HepG2 (cell line): ENCODE results near the gene EMC10. TPM values are rescaled to one million over a fixed set of nuclear protein-coding genes. Genes with fewer than 3 reads are reported as not detected.

Experiments
- ATAC-seq: fragments of 200-7000 bp; cut with Tn5 transposase; 3 replicates; pipeline ENCODE4 v1.9.1; 2020; ENCODE audit warnings: mild to moderate bottlenecking, moderate library complexity
- BruUV-seq: library from RNA; stranded (reverse); fragments of 400-500 nt; replicated peaks from 2 replicates; lab custom pipeline; 2021; lab: Mats Ljungman, UMichigan
- CTCF ChIA-PET: fragments of 300-600 bp; formaldehyde crosslinking; extraction: SDS; loops from one replicate; lab custom pipeline; 2021; ENCODE audit warnings: low total read pairs, inconsistent platforms, low intra/inter-chr PET ratio; lab: Yijun Ruan, JAX
- POLR2A ChIA-PET: fragments of 350-600 bp; sonication (Branson Sonifier 250); formaldehyde crosslinking; loops from one replicate; lab custom pipeline; 2020; ENCODE audit warnings: antibody characterized with exemption, inconsistent platforms; lab: Yijun Ruan, JAX
- DNase-seq: peaks from one replicate; pipeline ENCODE4 v3.0.0-alpha.2; 2015; ENCODE audit warnings: low spot score
- FAIRE-seq: peaks from 3 replicates; lab custom pipeline; 2011; peaks lifted over from hg19 to GRCh38; lab: Jason Lieb, UNC
- H2AFZ ChIP-seq: one replicate; pipeline ENCODE4 v1.6.1; 2011; ENCODE audit warnings: low read length, inconsistent platforms
- H3K27ac ChIP-seq: fragments of 300-600 bp; 3 replicates; pipeline ENCODE4 v1.8.0; 2011; ENCODE audit warnings: mixed run types, mild to moderate bottlenecking, mixed read lengths, low read length, inconsistent platforms; ENCODE audit not compliant: insufficient read depth; ENCODE audit errors: extremely low read length
- H3K27me3 ChIP-seq, 2 experiments: fragments of 200-600 bp in 1 of 2; 2 replicates in 1 of 2; 3 replicates in 1 of 2; pipeline versions ENCODE4 v1.6.0 to v1.8.0; 2011; ENCODE audit warnings: low read length in 2 of 2, mild to moderate bottlenecking in 2 of 2, moderate library complexity in 2 of 2, inconsistent platforms in 1 of 2; ENCODE audit not compliant: insufficient read depth in 2 of 2, control insufficient read depth in 1 of 2
- H3K36me3 ChIP-seq, 2 experiments: fragments of 200-600 bp in 1 of 2; replicated peaks in 1 of 2; 2 replicates in 1 of 2; 3 replicates in 1 of 2; pipeline versions ENCODE4 v1.5.1 to v1.8.0; 2011; ENCODE audit warnings: low read length in 2 of 2, inconsistent platforms in 1 of 2; ENCODE audit not compliant: insufficient read depth in 2 of 2, control insufficient read depth in 1 of 2
- H3K4me1 ChIP-seq: 2 replicates; pipeline ENCODE4 v1.5.1; 2012; ENCODE audit warnings: low read length, inconsistent platforms; ENCODE audit not compliant: insufficient read depth
- H3K4me2 ChIP-seq: 2 replicates; pipeline ENCODE4 v1.6.0; 2011; ENCODE audit warnings: low read depth, low read length, inconsistent platforms
- H3K4me3 ChIP-seq, 3 experiments: fragments of 200-600 bp in 1 of 3; sonication (generic), shearing (Covaris generic) in 1 of 3; replicated peaks in 1 of 3; 2 replicates each; pipeline ENCODE4 v1.5.1; 2011 to 2016; ENCODE audit warnings: low read length in 3 of 3, inconsistent platforms in 2 of 3, low read depth in 2 of 3, mild to moderate bottlenecking in 2 of 3, control low read depth in 1 of 3, mixed read lengths in 1 of 3; ENCODE audit not compliant: insufficient read depth in 1 of 3
- H3K79me2 ChIP-seq: one replicate; pipeline ENCODE4 v1.6.1; 2011; ENCODE audit warnings: low read length, inconsistent platforms; ENCODE audit not compliant: insufficient read depth
- H3K9ac ChIP-seq: 2 replicates; pipeline ENCODE4 v1.6.0; 2011; ENCODE audit warnings: mild to moderate bottlenecking, low read depth, low read length, inconsistent platforms; ENCODE audit not compliant: insufficient read depth
- H3K9me3 ChIP-seq: 2 replicates; pipeline ENCODE4 v1.5.1; 2012; ENCODE audit warnings: mild to moderate bottlenecking, low read length
- H4K20me1 ChIP-seq: 2 replicates; pipeline ENCODE4 v1.6.0; 2011; ENCODE audit warnings: inconsistent platforms, mild to moderate bottlenecking, low read length, moderate library complexity; ENCODE audit not compliant: insufficient read depth
- ZFP1 ChIP-seq: IDR thresholded peaks from 2 replicates; pipeline ENCODE4 v1.6.1; 2016
- ZNF777 ChIP-seq: sonication (generic); formaldehyde crosslinking; IDR thresholded peaks from 2 replicates; pipeline ENCODE4 v1.4.0; 2020; ENCODE audit warnings: missing genetic modification reagents
- ZNF790 ChIP-seq: sonication (generic); formaldehyde crosslinking; IDR thresholded peaks from 2 replicates; pipeline ENCODE4 v1.8.0; 2022; ENCODE audit warnings: missing genetic modification reagents, mild to moderate bottlenecking, borderline replicate concordance
- ZSCAN21 ChIP-seq: sonication (generic); formaldehyde crosslinking; IDR thresholded peaks from 2 replicates; pipeline ENCODE4 v1.8.0; 2022; ENCODE audit warnings: mild to moderate bottlenecking, missing genetic modification reagents, moderate library complexity, borderline replicate concordance
- WGBS: methylation state at CpG from one replicate; pipeline ENCODE4 v1.1.6; 2017; ENCODE audit warnings: low lambda C conversion rate; 5-methylcytosine and 5-hydroxymethylcytosine counted together
- in situ Hi-C: cut with HindIII; loops from 2 replicates; pipeline ENCODE4 v1.10.0; 2017; ENCODE audit warnings: low pct_unique_long_range_greater_than_20kb; ENCODE audit not compliant: extremely low pct_ligation_motif_present
- intact Hi-C: fragments of 100-400 bp; cut with micrococcal nuclease; formaldehyde crosslinking; loops from one replicate; pipeline ENCODE4 v1.10.0; 2022; ENCODE audit not compliant: unreplicated experiment
- polyA plus RNA-seq, 8 experiments: library from polyadenylated mRNA; depleted of rRNA in 3 of 8; stranded (reverse) in 7 of 8; unstranded in 1 of 8; fragments of >200 nt; fragmentation: Illumina TruSeq in 4 of 8; extraction: Trizol in 4 of 8; gene quantifications; 2 replicates each; pipeline versions ENCODE4 v1.2.1 to v1.2.3, GENCODE V29; 2011 to 2016; ENCODE audit warnings: low read depth in 4 of 8, missing spikeins in 1 of 8, mixed read lengths in 1 of 8; ENCODE audit not compliant: insufficient read depth in 1 of 8
- total RNA-seq, 5 experiments: library from RNA; depleted of rRNA; stranded (reverse); fragments of >200 nt; fragmentation: Illumina TruSeq; extraction: Trizol; gene quantifications; 2 replicates each; pipeline ENCODE4 v1.2.3, GENCODE V29; 2016; ENCODE audit warnings: low read depth in 1 of 5
- TF ChIP-seq, protein P1 (sequence below): sonication (generic); IDR thresholded peaks from 2 replicates; pipeline ENCODE4 v1.6.1; 2016; ENCODE audit warnings: low read depth, borderline replicate concordance

The EMC10 gene
- total and polyA plus RNA-seq, 2 of the 13 experiments (the other 11 are each of a cell fraction or from before 2014, with no cell fraction given), result not detected

GRCh38 chr19:50432221-50433028, 43.9 kb upstream of the EMC10 start, which contains the start of gene MYBPC2:
Gene MYBPC2, plus strand, starts transcription at chr19:50432892. Its CDS starts 62 bp downstream, at chr19:50432954.
- FAIRE-seq (no peak), ATAC-seq (no peak; the same call in 2 of the 3 replicates), DNase-seq (no peak)
- ChIA-PET POLR2A (no interaction called here), CTCF (no interaction called here)
- peaks cover 10% of the 10 kb centered on the region for H3K4me1 ChIP-seq
- peaks cover 10 to 24% of the 10 kb centered on the region in 2 experiments; a peak in 4 of 5 replicates for H3K27me3 ChIP-seq
- H2AFZ ChIP-seq, result no peak within 1 kb of the TSS
- WGBS, result 4% methylated on average over 26 of the region's 40 CpGs
- H3K9me3 ChIP-seq, result no peaks in the 10 kb centered on the region
- intact Hi-C loops, result no loop called here
- H3K9ac ChIP-seq, result peak within 1 kb of the TSS; percentile 58
- in situ Hi-C loops, result no loop called here
- H3K36me3 ChIP-seq, result no peaks in the 10 kb centered on the region
- no peaks in the 10 kb centered on the region for H4K20me1 ChIP-seq
- H3K4me3 ChIP-seq, result peak within 1 kb of the TSS; percentile 56 to 70 (median 56); a peak in 5 of 6 replicates
- no TSS peak for BruUV-seq
- H3K4me2 ChIP-seq, result peak within 1 kb of the TSS; percentile 95
- no peaks in the 10 kb centered on the region for H3K79me2 ChIP-seq
- TF ChIP-seq ZSCAN21 (CRISPR knock-in tag) (0 out of 2 replicates have a peak, but pooled peaks have one; percentile 32), ZFP1 (no peak), ZNF777 (CRISPR knock-in tag) (0 out of 2 replicates have a peak, but pooled peaks have one; percentile 41), ZNF790 (CRISPR knock-in tag) (no peak)
- TF ChIP-seq, protein P1, sequence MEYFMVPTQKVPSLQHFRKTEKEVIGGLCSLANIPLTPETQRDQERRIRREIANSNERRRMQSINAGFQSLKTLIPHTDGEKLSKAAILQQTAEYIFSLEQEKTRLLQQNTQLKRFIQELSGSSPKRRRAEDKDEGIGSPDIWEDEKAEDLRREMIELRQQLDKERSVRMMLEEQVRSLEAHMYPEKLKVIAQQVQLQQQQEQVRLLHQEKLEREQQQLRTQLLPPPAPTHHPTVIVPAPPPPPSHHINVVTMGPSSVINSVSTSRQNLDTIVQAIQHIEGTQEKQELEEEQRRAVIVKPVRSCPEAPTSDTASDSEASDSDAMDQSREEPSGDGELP, result peak; percentile 52; the same call in 1 of the 2 replicates
- no peak within 1 kb of the TSS for H3K27ac ChIP-seq
